ENCODE results near the gene TCERG1L.
"Not testable (repeated sequence)": the region's sequence is repeated elsewhere in the genome, so short reads cannot be mapped to it uniquely, and the experiment has no call there.

The TCERG1L gene

GRCh38 chr10:131100418-131101410, 210.8 kb downstream of the TCERG1L start:
- DNase-seq; POLR2A ChIA-PET; H3K27ac ChIP-seq (ENCODE audit: insufficient read depth in 1 of 2, low read depth in 1 of 2, low read length in 2 of 2, poor library complexity in 1 of 2, severe bottlenecking in 2 of 2); H3K27me3 ChIP-seq (replicated peaks in 2 of 5; ENCODE audit: control insufficient read depth in 4 of 5, insufficient read depth in 5 of 5, low read length in 4 of 5); CTCF ChIA-PET; H3K36me3 ChIP-seq (ENCODE audit: control insufficient read depth in 4 of 4, insufficient read depth in 4 of 4, low read length in 3 of 4); H3K4me1 ChIP-seq (ENCODE audit: control extremely low read depth in 1 of 4, control insufficient read depth in 4 of 4, insufficient read depth in 4 of 4, low read length in 3 of 4); H3K4me3 ChIP-seq (ENCODE audit: control insufficient read depth in 1 of 7, extremely low read depth in 1 of 7, insufficient read depth in 4 of 7, low read depth in 2 of 7, low read length in 6 of 7); H3K9me3 ChIP-seq (ENCODE audit: control extremely low read depth in 1 of 5, control insufficient read depth in 4 of 5, insufficient read depth in 2 of 5, low read depth in 1 of 5, low read length in 4 of 5): not testable (repeated sequence)
- WGBS (ENCODE audit: insufficient coverage) = 80% methylated on average over 13 of the region's 16 CpGs

GRCh38 chr10:131099028-131099726, 212.3 kb downstream of the TCERG1L start:
- no peaks in the 10 kb centered on the region for H3K36me3 ChIP-seq (ENCODE audit: control insufficient read depth in 4 of 4, insufficient read depth in 4 of 4, low read length in 3 of 4)
- ChIA-PET CTCF (no interaction called here), POLR2A (no interaction called here)
- WGBS (ENCODE audit: insufficient coverage) = 91% methylated on average over 9 of the region's 11 CpGs
- no peaks in the 10 kb centered on the region for H3K4me1 ChIP-seq (ENCODE audit: control extremely low read depth in 1 of 4, control insufficient read depth in 4 of 4, insufficient read depth in 4 of 4, low read length in 3 of 4)
- H3K27me3 ChIP-seq (replicated peaks in 2 of 5; ENCODE audit: control insufficient read depth in 4 of 5, insufficient read depth in 5 of 5, low read length in 4 of 5) = peaks cover 0 to 9% (median 2%) of the 10 kb centered on the region in 5 experiments
- no peaks in the 10 kb centered on the region for H3K9me3 ChIP-seq (ENCODE audit: control extremely low read depth in 1 of 5, control insufficient read depth in 4 of 5, insufficient read depth in 2 of 5, low read depth in 1 of 5, low read length in 4 of 5)
- no peak overlapping the region for H3K4me3 ChIP-seq (ENCODE audit: control insufficient read depth in 1 of 7, extremely low read depth in 1 of 7, insufficient read depth in 4 of 7, low read depth in 2 of 7, low read length in 6 of 7)
- no peak overlapping the region for H3K27ac ChIP-seq (ENCODE audit: insufficient read depth in 1 of 2, low read depth in 1 of 2, low read length in 2 of 2, poor library complexity in 1 of 2, severe bottlenecking in 2 of 2)
- DNase-seq = no peak

- no peaks in the 10 kb centered on the region for H3K9me3 ChIP-seq (ENCODE audit: control extremely low read depth in 1 of 5, control insufficient read depth in 4 of 5, insufficient read depth in 2 of 5, low read depth in 1 of 5, low read length in 4 of 5)
- no peak overlapping the region for H3K4me3 ChIP-seq (ENCODE audit: control insufficient read depth in 1 of 7, extremely low read depth in 1 of 7, insufficient read depth in 4 of 7, low read depth in 2 of 7, low read length in 6 of 7)
- H3K36me3 ChIP-seq (ENCODE audit: control insufficient read depth in 4 of 4, insufficient read depth in 4 of 4, low read length in 3 of 4) = no peaks in the 10 kb centered on the region
- CTCF ChIA-PET = no interaction called here
- POLR2A ChIA-PET = no interaction called here
- no peak overlapping the region for H3K27ac ChIP-seq (ENCODE audit: insufficient read depth in 1 of 2, low read depth in 1 of 2, low read length in 2 of 2, poor library complexity in 1 of 2, severe bottlenecking in 2 of 2)
- no peak for DNase-seq
- peaks cover 0 to 14% (median 3%) of the 10 kb centered on the region in 5 experiments for H3K27me3 ChIP-seq (replicated peaks in 2 of 5; ENCODE audit: control insufficient read depth in 4 of 5, insufficient read depth in 5 of 5, low read length in 4 of 5)
- no peaks in the 10 kb centered on the region for H3K4me1 ChIP-seq (ENCODE audit: control extremely low read depth in 1 of 4, control insufficient read depth in 4 of 4, insufficient read depth in 4 of 4, low read length in 3 of 4)
- 89% methylated on average over 15 of the region's 15 CpGs for WGBS (ENCODE audit: insufficient coverage)
Observed at GRCh38 chr10:131098416-131098952, 213.0 kb downstream of the TCERG1L start.

DNA sequence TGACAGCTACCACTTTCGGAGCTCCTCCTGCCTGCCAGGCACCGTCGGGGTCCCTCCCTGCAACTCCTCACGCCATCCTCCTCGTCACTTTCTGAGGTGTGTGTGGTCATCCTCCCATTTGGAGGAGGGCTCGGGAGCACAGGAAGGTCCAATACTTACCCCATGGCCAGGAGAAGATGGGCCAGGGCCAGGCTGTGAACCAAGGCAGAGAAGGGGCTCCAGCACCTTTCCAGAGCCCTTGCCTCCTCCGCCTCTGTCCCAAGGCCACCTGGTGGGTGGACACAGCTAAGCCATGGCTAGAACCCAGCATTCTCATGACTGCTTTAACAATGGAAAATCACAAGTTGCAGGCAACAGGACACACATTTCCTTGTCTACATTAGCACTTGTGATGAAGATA, 215.5 kb downstream of the TCERG1L start:
- WGBS (ENCODE audit: insufficient coverage) = 90% methylated on average over 3 of the region's 7 CpGs
- ChIA-PET POLR2A (no interaction called here), CTCF (no interaction called here)
- peaks cover 0 to under 1% (median 0%) of the 10 kb centered on the region in 4 experiments for H3K4me1 ChIP-seq (ENCODE audit: control extremely low read depth in 1 of 4, control insufficient read depth in 4 of 4, insufficient read depth in 4 of 4, low read length in 3 of 4)
- no peaks in the 10 kb centered on the region for H3K36me3 ChIP-seq (ENCODE audit: control insufficient read depth in 4 of 4, insufficient read depth in 4 of 4, low read length in 3 of 4)
- DNase-seq = no peak
- peaks cover 0 to 18% (median 3%) of the 10 kb centered on the region in 5 experiments for H3K27me3 ChIP-seq (replicated peaks in 2 of 5; ENCODE audit: control insufficient read depth in 4 of 5, insufficient read depth in 5 of 5, low read length in 4 of 5)
- H3K9me3 ChIP-seq (ENCODE audit: control extremely low read depth in 1 of 5, control insufficient read depth in 4 of 5, insufficient read depth in 2 of 5, low read depth in 1 of 5, low read length in 4 of 5) = no peaks in the 10 kb centered on the region
- H3K4me3 ChIP-seq (ENCODE audit: control insufficient read depth in 1 of 7, extremely low read depth in 1 of 7, insufficient read depth in 4 of 7, low read depth in 2 of 7, low read length in 6 of 7) = no peak overlapping the region
- H3K27ac ChIP-seq (ENCODE audit: insufficient read depth in 1 of 2, low read depth in 1 of 2, low read length in 2 of 2, poor library complexity in 1 of 2, severe bottlenecking in 2 of 2) = no peak overlapping the region

DNA sequence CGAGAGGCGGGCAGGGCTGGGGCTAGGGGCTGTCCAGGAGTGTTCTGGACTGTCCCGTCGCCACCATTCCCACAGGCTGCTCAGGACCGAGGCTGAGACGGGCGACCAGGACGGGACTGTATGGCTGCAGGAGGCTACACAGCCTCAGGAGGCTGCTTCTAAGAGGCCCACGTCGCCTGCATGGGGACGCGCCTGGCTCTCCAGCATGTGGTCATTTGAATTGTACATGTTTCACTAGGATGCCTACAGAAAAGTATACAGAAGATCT, 216.3 kb downstream of the TCERG1L start:
- H3K4me1 ChIP-seq (ENCODE audit: control extremely low read depth in 1 of 4, control insufficient read depth in 4 of 4, insufficient read depth in 4 of 4, low read length in 3 of 4) = peaks cover 0 to 5% (median 0%) of the 10 kb centered on the region in 4 experiments
- ChIA-PET CTCF (no interaction called here), POLR2A (no interaction called here)
- no peak overlapping the region for H3K27ac ChIP-seq (ENCODE audit: insufficient read depth in 1 of 2, low read depth in 1 of 2, low read length in 2 of 2, poor library complexity in 1 of 2, severe bottlenecking in 2 of 2)
- H3K27me3 ChIP-seq (replicated peaks in 2 of 5; ENCODE audit: control insufficient read depth in 4 of 5, insufficient read depth in 5 of 5, low read length in 4 of 5) = peaks cover 0 to 18% (median 3%) of the 10 kb centered on the region in 5 experiments
- no peaks in the 10 kb centered on the region for H3K9me3 ChIP-seq (ENCODE audit: control extremely low read depth in 1 of 5, control insufficient read depth in 4 of 5, insufficient read depth in 2 of 5, low read depth in 1 of 5, low read length in 4 of 5)
- no peak overlapping the region for H3K4me3 ChIP-seq (ENCODE audit: control insufficient read depth in 1 of 7, extremely low read depth in 1 of 7, insufficient read depth in 4 of 7, low read depth in 2 of 7, low read length in 6 of 7)
- WGBS (ENCODE audit: insufficient coverage) = 95% methylated on average over 12 of the region's 12 CpGs
- no peak for DNase-seq
- H3K36me3 ChIP-seq (ENCODE audit: control insufficient read depth in 4 of 4, insufficient read depth in 4 of 4, low read length in 3 of 4) = no peaks in the 10 kb centered on the region

DNA sequence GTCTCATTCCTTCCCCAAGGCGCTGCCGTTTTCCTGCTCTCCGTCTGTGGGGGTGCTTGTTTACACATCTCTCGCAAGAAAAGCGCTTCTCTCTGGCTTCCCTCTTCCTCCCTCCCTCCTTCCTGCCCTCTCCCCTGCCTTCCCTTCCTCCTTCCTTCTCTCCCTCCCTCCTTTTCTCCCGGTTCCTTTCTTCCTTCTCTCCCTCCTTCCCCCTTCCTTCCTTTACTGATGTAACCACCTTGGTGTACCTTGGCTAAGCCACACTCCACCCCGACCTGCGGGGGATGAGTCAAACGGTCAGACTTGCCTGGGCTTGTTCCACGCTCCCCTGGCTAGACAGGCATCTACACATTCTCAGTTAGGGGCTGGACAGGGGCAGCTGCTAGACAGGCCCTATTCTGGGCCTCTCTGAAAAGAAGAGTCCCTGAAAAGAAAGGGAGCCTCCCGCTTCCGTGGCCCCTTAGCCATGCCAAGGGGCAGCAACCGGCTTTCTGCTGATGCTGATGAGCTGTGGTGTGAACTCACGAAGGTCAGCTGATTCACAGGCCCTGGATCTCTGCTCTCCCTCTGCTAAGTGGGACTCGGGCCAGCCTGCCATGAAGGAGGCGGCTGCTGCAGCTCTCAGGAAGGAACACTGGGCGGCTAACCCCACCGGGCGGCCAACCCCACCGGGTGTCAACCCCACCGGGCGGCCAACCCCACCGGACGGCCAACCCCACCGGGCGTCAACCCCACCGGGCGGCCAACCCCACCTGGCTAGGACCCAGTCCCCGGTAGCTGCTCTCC, 216.8 kb downstream of the TCERG1L start:
- 80% methylated on average over 29 of the region's 29 CpGs for WGBS (ENCODE audit: insufficient coverage)
- peaks cover 0 to 18% (median 3%) of the 10 kb centered on the region in 5 experiments for H3K27me3 ChIP-seq (replicated peaks in 2 of 5; ENCODE audit: control insufficient read depth in 4 of 5, insufficient read depth in 5 of 5, low read length in 4 of 5)
- ChIA-PET POLR2A (no interaction called here), CTCF (no interaction called here)
- H3K36me3 ChIP-seq (ENCODE audit: control insufficient read depth in 4 of 4, insufficient read depth in 4 of 4, low read length in 3 of 4) = no peaks in the 10 kb centered on the region
- H3K4me1 ChIP-seq (ENCODE audit: control extremely low read depth in 1 of 4, control insufficient read depth in 4 of 4, insufficient read depth in 4 of 4, low read length in 3 of 4) = peaks cover 0 to 5% (median 0%) of the 10 kb centered on the region in 4 experiments
- no peak overlapping the region for H3K27ac ChIP-seq (ENCODE audit: insufficient read depth in 1 of 2, low read depth in 1 of 2, low read length in 2 of 2, poor library complexity in 1 of 2, severe bottlenecking in 2 of 2)
- DNase-seq = no peak
- H3K9me3 ChIP-seq (ENCODE audit: control extremely low read depth in 1 of 5, control insufficient read depth in 4 of 5, insufficient read depth in 2 of 5, low read depth in 1 of 5, low read length in 4 of 5) = no peaks in the 10 kb centered on the region
- no peak overlapping the region for H3K4me3 ChIP-seq (ENCODE audit: control insufficient read depth in 1 of 7, extremely low read depth in 1 of 7, insufficient read depth in 4 of 7, low read depth in 2 of 7, low read length in 6 of 7)
